Measurements from ENCODE around the gene RPS6KA2. TPM values are rescaled to one million over a fixed set of nuclear protein-coding genes. Genes with fewer than 3 reads are reported as not detected.

The RPS6KA2 gene
- total and polyA plus RNA-seq, 2 experiments from 2014 or later, result 19.3 to 24.0 TPM

- H3K27ac ChIP-seq, result no peak overlapping the region
- no peaks in the 10 kb centered on the region for H3K36me3 ChIP-seq
- no peaks in the 10 kb centered on the region for H3K27me3 ChIP-seq
- no peak for TF ChIP-seq CTCF (IDR thresholded peaks at IDR 0.05; ENCODE audit: low read depth, low read length)
- no peak overlapping the region for H3K4me3 ChIP-seq
- peak in 1 of 2 donors; percentile 81 for DNase-seq (ENCODE audit: low read depth in 1 of 2, low spot score in 1 of 2)
- no peaks in the 10 kb centered on the region for H3K9me3 ChIP-seq (ENCODE audit: low read depth)
- H3K4me1 ChIP-seq (ENCODE audit: low read depth), result no peaks in the 10 kb centered on the region
Observed at GRCh38 chr6:166588691-166589336, 38.2 kb downstream of the RPS6KA2 start.

- TF ChIP-seq CTCF (IDR thresholded peaks at IDR 0.05; ENCODE audit: low read depth, low read length), result no peak
- no peak for DNase-seq (ENCODE audit: low read depth in 1 of 2, low spot score in 1 of 2)
- H3K9me3 ChIP-seq (ENCODE audit: low read depth), result no peaks in the 10 kb centered on the region
- no peaks in the 10 kb centered on the region for H3K36me3 ChIP-seq
- no peaks in the 10 kb centered on the region for H3K4me1 ChIP-seq (ENCODE audit: low read depth)
- H3K27ac ChIP-seq, result no peak overlapping the region
- no peak overlapping the region for H3K4me3 ChIP-seq
- no peaks in the 10 kb centered on the region for H3K27me3 ChIP-seq
Observed at GRCh38 chr6:166587631-166588413, 39.2 kb downstream of the RPS6KA2 start.

GRCh38 chr6:166586424-166587156, 40.5 kb downstream of the RPS6KA2 start, which contains the start of gene RAMACL:
TSS of gene RAMACL (minus strand) at chr6:166586678. CDS start at chr6:166586477, 201 bp downstream.
- Histone ChIP-seq H3K4me1 (ENCODE audit: low read depth) (no peaks in the 10 kb centered on the region), H3K4me3 (no peak within 1 kb of the TSS), H3K36me3 (no peaks in the 10 kb centered on the region), H3K9me3 (ENCODE audit: low read depth) (no peaks in the 10 kb centered on the region), H3K27ac (no peak within 1 kb of the TSS), H3K27me3 (no peaks in the 10 kb centered on the region)
- DNase-seq (ENCODE audit: low read depth in 1 of 2, low spot score in 1 of 2), result peak in 1 of 2 donors; percentile 28
- TF ChIP-seq CTCF (IDR thresholded peaks at IDR 0.05; ENCODE audit: low read depth, low read length), result no peak

GRCh38 chr6:166584853-166585429, 42.1 kb downstream of the RPS6KA2 start:
- Histone ChIP-seq H3K9me3 (ENCODE audit: low read depth) (no peaks in the 10 kb centered on the region), H3K36me3 (no peaks in the 10 kb centered on the region), H3K27ac (no peak overlapping the region), H3K4me1 (ENCODE audit: low read depth) (no peaks in the 10 kb centered on the region), H3K4me3 (no peak overlapping the region), H3K27me3 (no peaks in the 10 kb centered on the region)
- DNase-seq (ENCODE audit: low read depth in 1 of 2, low spot score in 1 of 2), result no peak
- TF ChIP-seq CTCF (IDR thresholded peaks at IDR 0.05; ENCODE audit: low read depth, low read length), result no peak

GRCh38 chr6:166584155-166584554, 42.9 kb downstream of the RPS6KA2 start:
- no peaks in the 10 kb centered on the region for H3K27me3 ChIP-seq
- H3K27ac ChIP-seq, result no peak overlapping the region
- no peaks in the 10 kb centered on the region for H3K36me3 ChIP-seq
- no peak for TF ChIP-seq CTCF (IDR thresholded peaks at IDR 0.05; ENCODE audit: low read depth, low read length)
- H3K9me3 ChIP-seq (ENCODE audit: low read depth), result no peaks in the 10 kb centered on the region
- no peaks in the 10 kb centered on the region for H3K4me1 ChIP-seq (ENCODE audit: low read depth)
- DNase-seq (ENCODE audit: low read depth in 1 of 2, low spot score in 1 of 2), result no peak
- no peak overlapping the region for H3K4me3 ChIP-seq
